Trophoblast cell (in vitro differentiated cells and primary cell): ENCODE results near the gene FBXO42.

Experiments
- DNase-seq, 2 donors: peaks; one replicate each; pipeline ENCODE4 v3.0.0-alpha.2; 2016
- H2AFZ ChIP-seq: 2 replicates; pipeline ENCODE4 v1.6.1; 2013; ENCODE audit warnings: low read length, moderate library complexity, mild to moderate bottlenecking; ENCODE audit not compliant: insufficient read depth, poor library complexity
- H2AK5ac ChIP-seq: 2 replicates; pipeline ENCODE4 v1.6.1; 2013; ENCODE audit warnings: mild to moderate bottlenecking, low read length
- H2BK120ac ChIP-seq: 2 replicates; pipeline ENCODE4 v1.6.1; 2013; ENCODE audit warnings: low read length, mild to moderate bottlenecking, moderate library complexity; ENCODE audit not compliant: insufficient read depth, poor library complexity
- H2BK12ac ChIP-seq: 2 replicates; pipeline ENCODE4 v1.6.1; 2013; ENCODE audit warnings: mild to moderate bottlenecking, low read length, moderate library complexity
- H2BK5ac ChIP-seq: 2 replicates; pipeline ENCODE4 v1.6.1; 2013; ENCODE audit warnings: low read length, low read depth, moderate library complexity, mild to moderate bottlenecking; ENCODE audit not compliant: poor library complexity
- H3K14ac ChIP-seq: 2 replicates; pipeline ENCODE4 v1.6.1; 2013; ENCODE audit warnings: mild to moderate bottlenecking, low read length
- H3K18ac ChIP-seq: 2 replicates; pipeline ENCODE4 v1.6.1; 2013; ENCODE audit warnings: mild to moderate bottlenecking, low read length
- H3K23ac ChIP-seq: 2 replicates; pipeline ENCODE4 v1.6.1; 2013; ENCODE audit warnings: low read length
- H3K27ac ChIP-seq: 2 replicates; pipeline ENCODE4 v1.5.1; 2013; ENCODE audit warnings: low read depth, mild to moderate bottlenecking, inconsistent platforms, low read length, moderate library complexity
- H3K27me3 ChIP-seq: 2 replicates; pipeline ENCODE4 v1.6.1; 2013; ENCODE audit warnings: inconsistent platforms, mild to moderate bottlenecking, low read length, moderate library complexity; ENCODE audit not compliant: insufficient read depth
- H3K36me3 ChIP-seq, 2 experiments: 1 replicate in 1 of 2; 2 replicates in 1 of 2; pipeline ENCODE4 v1.6.1; 2013; ENCODE audit warnings: low read length in 2 of 2, mild to moderate bottlenecking in 2 of 2, moderate library complexity in 1 of 2; ENCODE audit not compliant: insufficient read depth in 2 of 2, control insufficient read depth in 1 of 2
- H3K4ac ChIP-seq: 2 replicates; pipeline ENCODE4 v1.6.1; 2013; ENCODE audit warnings: low read depth, mild to moderate bottlenecking, low read length, moderate library complexity
- H3K4me1 ChIP-seq, 2 experiments: 1 replicate in 1 of 2; 2 replicates in 1 of 2; pipeline ENCODE4 v1.6.1; 2013; ENCODE audit warnings: low read length in 2 of 2, mild to moderate bottlenecking in 2 of 2, moderate library complexity in 1 of 2; ENCODE audit not compliant: insufficient read depth in 2 of 2, control insufficient read depth in 1 of 2
- H3K4me2 ChIP-seq: 2 replicates; pipeline ENCODE4 v1.6.1; 2013; ENCODE audit warnings: inconsistent platforms, mild to moderate bottlenecking, low read length, moderate library complexity
- H3K4me3 ChIP-seq: 2 replicates; pipeline ENCODE4 v1.5.1; 2013; ENCODE audit warnings: mild to moderate bottlenecking, low read depth, low read length, inconsistent platforms
- H3K79me1 ChIP-seq: one replicate; pipeline ENCODE4 v1.6.1; 2013; ENCODE audit warnings: low read length
- H3K79me2 ChIP-seq: 2 replicates; pipeline ENCODE4 v1.6.1; 2013; ENCODE audit warnings: low read length, mild to moderate bottlenecking; ENCODE audit not compliant: control insufficient read depth, insufficient read depth, poor library complexity
- H3K9ac ChIP-seq: 2 replicates; pipeline ENCODE4 v1.6.1; 2013; ENCODE audit warnings: mild to moderate bottlenecking, low read length
- H3K9me3 ChIP-seq: 2 replicates; pipeline ENCODE4 v1.6.1; 2013; ENCODE audit warnings: low read depth, mild to moderate bottlenecking, control low read depth, inconsistent platforms, low read length; ENCODE audit not compliant: insufficient read depth
- H4K12ac ChIP-seq: 2 replicates; pipeline ENCODE4 v1.6.1; 2013; ENCODE audit warnings: low read depth, mild to moderate bottlenecking, low read length, moderate library complexity
- H4K8ac ChIP-seq: 2 replicates; pipeline ENCODE4 v1.6.1; 2013; ENCODE audit warnings: low read depth, mild to moderate bottlenecking, low read length, moderate library complexity
- H4K91ac ChIP-seq: one replicate; pipeline ENCODE4 v1.6.1; 2013; ENCODE audit warnings: low read depth, mild to moderate bottlenecking, low read length, moderate library complexity
- WGBS: extraction: QIAGEN DNeasy Blood & Tissue Kit; methylation state at CpG from one replicate; pipeline ENCODE4 v1.1.7; 2013; ENCODE audit warnings: missing lambda C conversion rate; ENCODE audit not compliant: insufficient read length, insufficient coverage; ENCODE audit errors: extremely low coverage; 5-methylcytosine and 5-hydroxymethylcytosine counted together

Gene FBXO42

GRCh38 chr1:16262067-16262466, 90.2 kb downstream of the FBXO42 start:
- no peak for DNase-seq
- no peaks in the 10 kb centered on the region for H3K36me3 ChIP-seq
- no peak overlapping the region for H2BK120ac ChIP-seq
- H3K23ac ChIP-seq = no peak overlapping the region
- H3K4me2 ChIP-seq = no peak overlapping the region
- no peak overlapping the region for H3K4ac ChIP-seq
- WGBS = no CpG with 5 or more reads among the region's 1 CpG
- no peaks in the 10 kb centered on the region for H3K9me3 ChIP-seq
- H4K8ac ChIP-seq = no peak overlapping the region
- H4K12ac ChIP-seq = no peak overlapping the region
- H2BK5ac ChIP-seq = no peak overlapping the region
- no peak overlapping the region for H3K9ac ChIP-seq
- no peaks in the 10 kb centered on the region for H3K27me3 ChIP-seq
- no peak overlapping the region for H2AK5ac ChIP-seq
- H3K14ac ChIP-seq = no peak overlapping the region
- H3K27ac ChIP-seq = no peak overlapping the region
- H4K91ac ChIP-seq = no peak overlapping the region
- peaks cover 0 to 3% of the 10 kb centered on the region in 2 experiments for H3K4me1 ChIP-seq
- H3K79me1 ChIP-seq = peaks cover 3% of the 10 kb centered on the region
- H3K4me3 ChIP-seq = no peak overlapping the region
- H2BK12ac ChIP-seq = no peak overlapping the region
- no peak overlapping the region for H3K18ac ChIP-seq
- no peak overlapping the region for H2AFZ ChIP-seq
- H3K79me2 ChIP-seq = no peaks in the 10 kb centered on the region

- Histone ChIP-seq H3K14ac (no peak overlapping the region), H3K4me2 (no peak overlapping the region), H3K4me3 (no peak overlapping the region), H4K12ac (no peak overlapping the region), H3K36me3 (no peaks in the 10 kb centered on the region), H2BK5ac (no peak overlapping the region), H3K9me3 (no peaks in the 10 kb centered on the region), H2BK12ac (peak overlapping the region; percentile 79), H3K79me1 (peaks cover 3% of the 10 kb centered on the region), H2AK5ac (no peak overlapping the region), H3K4me1 (peaks cover 0 to 3% of the 10 kb centered on the region in 2 experiments), H4K8ac (no peak overlapping the region), H3K27ac (peak overlapping the region; percentile 49), H3K27me3 (no peaks in the 10 kb centered on the region), H2BK120ac (no peak overlapping the region), H4K91ac (peak overlapping the region; percentile 71), H3K79me2 (no peaks in the 10 kb centered on the region), H3K23ac (no peak overlapping the region), H2AFZ (no peak overlapping the region), H3K4ac (no peak overlapping the region), H3K9ac (no peak overlapping the region), H3K18ac (peak overlapping the region; percentile 68)
- DNase-seq = peak; percentile 7 to 72
- WGBS = no CpG with 5 or more reads among the region's 1 CpG
Measured at GRCh38 chr1:16260814-16261213, 91.5 kb downstream of the FBXO42 start.

GRCh38 chr1:16258591-16259135, 93.6 kb downstream of the FBXO42 start:
- Histone ChIP-seq H4K91ac (no peak overlapping the region), H2AFZ (no peak overlapping the region)

GRCh38 chr1:16257968-16258367, 94.3 kb downstream of the FBXO42 start:
- WGBS = no CpG with 5 or more reads among the region's 3 CpGs
- no peak overlapping the region for H2AFZ ChIP-seq
- H3K79me2 ChIP-seq = no peaks in the 10 kb centered on the region
- no peak overlapping the region for H2BK12ac ChIP-seq
- peaks cover 3% of the 10 kb centered on the region for H3K79me1 ChIP-seq
- H3K23ac ChIP-seq = no peak overlapping the region
- H2AK5ac ChIP-seq = no peak overlapping the region
- no peak overlapping the region for H3K4me2 ChIP-seq
- H3K36me3 ChIP-seq = peaks cover 9 to 13% of the 10 kb centered on the region in 2 experiments
- H4K12ac ChIP-seq = no peak overlapping the region
- no peak overlapping the region for H3K9ac ChIP-seq
- no peak overlapping the region for H4K91ac ChIP-seq
- no peaks in the 10 kb centered on the region for H3K9me3 ChIP-seq
- no peaks in the 10 kb centered on the region for H3K27me3 ChIP-seq
- H3K4me3 ChIP-seq = no peak overlapping the region
- no peak overlapping the region for H2BK5ac ChIP-seq
- peaks cover 0 to 3% of the 10 kb centered on the region in 2 experiments for H3K4me1 ChIP-seq
- no peak for DNase-seq
- H3K27ac ChIP-seq = no peak overlapping the region
- H3K14ac ChIP-seq = no peak overlapping the region
- H2BK120ac ChIP-seq = no peak overlapping the region
- no peak overlapping the region for H3K4ac ChIP-seq
- no peak overlapping the region for H4K8ac ChIP-seq
- H3K18ac ChIP-seq = no peak overlapping the region

More at GRCh38 chr1:16258591-16259135, 93.6 kb downstream of the FBXO42 start:
- H3K4ac ChIP-seq = no peak overlapping the region
- H2BK12ac ChIP-seq = no peak overlapping the region
- H2BK5ac ChIP-seq = no peak overlapping the region
- H3K79me1 ChIP-seq = peaks cover 3% of the 10 kb centered on the region
- H3K9ac ChIP-seq = no peak overlapping the region
- H3K9me3 ChIP-seq = no peaks in the 10 kb centered on the region
- no peaks in the 10 kb centered on the region for H3K27me3 ChIP-seq
- no peak overlapping the region for H2AK5ac ChIP-seq
- no peak overlapping the region for H3K14ac ChIP-seq
- no peak overlapping the region for H4K12ac ChIP-seq
- H3K27ac ChIP-seq = no peak overlapping the region
- H4K8ac ChIP-seq = no peak overlapping the region
- no peak overlapping the region for H3K18ac ChIP-seq
- no peak overlapping the region for H3K4me2 ChIP-seq
- no CpG with 5 or more reads among the region's 9 CpGs for WGBS
- no peak overlapping the region for H3K23ac ChIP-seq
- H3K4me1 ChIP-seq = peaks cover 0 to 3% of the 10 kb centered on the region in 2 experiments
- H3K4me3 ChIP-seq = no peak overlapping the region
- no peaks in the 10 kb centered on the region for H3K79me2 ChIP-seq
- no peak overlapping the region for H2BK120ac ChIP-seq
- peak; percentile 61 to 77 for DNase-seq
- peaks cover 7 to 10% of the 10 kb centered on the region in 2 experiments for H3K36me3 ChIP-seq
